IMR-90 (cell line): ENCODE data around the gene IQCE. TPM values are rescaled to one million over a fixed set of nuclear protein-coding genes. Genes with fewer than 3 reads are reported as not detected.

Experiments used
- ATAC-seq: fragments of 200-7000 bp; cut with Tn5 transposase; 2 replicates; pipeline ENCODE4 v1.9.1; 2020; ENCODE audit warnings: low read depth, mild to moderate bottlenecking, moderate library complexity
- BruUV-seq: library from RNA; stranded (reverse); fragments of 400-500 nt; replicated peaks from 2 replicates; lab custom pipeline; 2021; lab: Mats Ljungman, UMichigan
- CTCF ChIA-PET: fragments of 300-600 bp; formaldehyde crosslinking; extraction: SDS; loops from one replicate; lab custom pipeline; 2021; ENCODE audit warnings: antibody characterized with exemption; lab: Yijun Ruan, JAX
- POLR2A ChIA-PET: fragments of 300-600 bp; sonication (Branson Sonifier 250); formaldehyde crosslinking; loops from one replicate; lab custom pipeline; 2022; ENCODE audit warnings: antibody characterized with exemption; ENCODE audit not compliant: unreplicated experiment; lab: Charles Lee
- DNase-seq: peaks from one replicate; pipeline ENCODE4 v3.0.0; 2013
- H2AFZ ChIP-seq: replicated peaks from 2 replicates; pipeline ENCODE3; 2013; ENCODE audit warnings: low read length, mild to moderate bottlenecking; ENCODE audit not compliant: poor library complexity
- H2AK5ac ChIP-seq: 2 replicates; pipeline ENCODE4 v1.6.1; 2013; ENCODE audit warnings: low read depth, low read length, inconsistent platforms
- H2AK9ac ChIP-seq: replicated peaks from 2 replicates; pipeline ENCODE3; 2013; ENCODE audit warnings: mild to moderate bottlenecking, low read depth, low read length, moderate library complexity; ENCODE audit not compliant: poor library complexity
- H2BK120ac ChIP-seq: 2 replicates; pipeline ENCODE4 v1.6.1; 2013; ENCODE audit warnings: low read depth, low read length, inconsistent platforms
- H2BK15ac ChIP-seq: 3 replicates; pipeline ENCODE4 v1.6.1; 2013; ENCODE audit warnings: low read depth, low read length, inconsistent platforms
- H2BK20ac ChIP-seq: 2 replicates; pipeline ENCODE4 v1.6.1; 2013; ENCODE audit warnings: low read depth, mild to moderate bottlenecking, inconsistent platforms, low read length, moderate library complexity
- H2BK5ac ChIP-seq: 2 replicates; pipeline ENCODE4 v1.6.1; 2013; ENCODE audit warnings: mild to moderate bottlenecking, low read depth, low read length, inconsistent platforms; ENCODE audit not compliant: poor library complexity, severe bottlenecking
- H3K14ac ChIP-seq: replicated peaks from 2 replicates; pipeline ENCODE4 v1.6.1; 2013; ENCODE audit warnings: low read depth, low read length, inconsistent platforms
- H3K18ac ChIP-seq: 2 replicates; pipeline ENCODE4 v1.6.1; 2013; ENCODE audit warnings: low read depth, low read length, control low read depth
- H3K23ac ChIP-seq: 2 replicates; pipeline ENCODE4 v1.6.1; 2013; ENCODE audit warnings: low read depth, low read length, inconsistent platforms
- H3K27ac ChIP-seq: 2 replicates; pipeline ENCODE4 v1.5.1; 2013; ENCODE audit warnings: mild to moderate bottlenecking, control low read depth, low read length; ENCODE audit not compliant: insufficient read depth
- H3K27me3 ChIP-seq: 2 replicates; pipeline ENCODE4 v1.6.1; 2013; ENCODE audit warnings: low read length; ENCODE audit not compliant: control insufficient read depth, insufficient read depth
- H3K36me3 ChIP-seq: 2 replicates; pipeline ENCODE4 v1.6.1; 2013; ENCODE audit warnings: low read length, mixed read lengths; ENCODE audit not compliant: control insufficient read depth, insufficient read depth
- H3K4ac ChIP-seq: 2 replicates; pipeline ENCODE4 v1.6.1; 2013; ENCODE audit warnings: low read depth, low read length, inconsistent platforms
- H3K4me1 ChIP-seq: 2 replicates; pipeline ENCODE4 v1.6.1; 2013; ENCODE audit warnings: low read length, mixed read lengths; ENCODE audit not compliant: control insufficient read depth, insufficient read depth
- H3K4me2 ChIP-seq: 2 replicates; pipeline ENCODE4 v1.6.1; 2013; ENCODE audit warnings: low read depth, mild to moderate bottlenecking, control low read depth, low read length, moderate library complexity
- H3K4me3 ChIP-seq: 2 replicates; pipeline ENCODE4 v1.5.1; 2013; ENCODE audit warnings: low read depth, mild to moderate bottlenecking, control low read depth, low read length, moderate library complexity; ENCODE audit not compliant: insufficient read depth
- H3K56ac ChIP-seq: 2 replicates; pipeline ENCODE4 v1.6.1; 2013; ENCODE audit warnings: low read length, inconsistent platforms; ENCODE audit not compliant: insufficient read depth; ENCODE audit errors: extremely low read depth
- H3K79me1 ChIP-seq, 2 experiments: 2 replicates each; pipeline ENCODE4 v1.6.1; 2013; ENCODE audit warnings: low read length in 2 of 2, inconsistent platforms in 1 of 2, low read depth in 1 of 2
- H3K9ac ChIP-seq: 2 replicates; pipeline ENCODE4 v1.6.1; 2013; ENCODE audit warnings: low read depth, low read length, control low read depth
- H3K9me1 ChIP-seq: 2 replicates; pipeline ENCODE4 v1.6.1; 2013; ENCODE audit warnings: low read length, inconsistent platforms; ENCODE audit not compliant: insufficient read depth
- H3K9me3 ChIP-seq: 2 replicates; pipeline ENCODE4 v1.6.1; 2013; ENCODE audit warnings: low read length; ENCODE audit not compliant: control insufficient read depth, insufficient read depth
- H4K20me1 ChIP-seq: 2 replicates; pipeline ENCODE4 v1.6.1; 2013; ENCODE audit warnings: low read length, inconsistent platforms; ENCODE audit not compliant: insufficient read depth
- H4K5ac ChIP-seq: 2 replicates; pipeline ENCODE4 v1.6.1; 2013; ENCODE audit warnings: mild to moderate bottlenecking, low read depth, low read length, control low read depth
- H4K8ac ChIP-seq, 2 experiments: 2 replicates each; pipeline ENCODE4 v1.6.1; 2013; ENCODE audit warnings: low read depth in 2 of 2, low read length in 2 of 2, control low read depth in 1 of 2, inconsistent platforms in 1 of 2
- H4K91ac ChIP-seq: 2 replicates; pipeline ENCODE4 v1.6.1; 2013; ENCODE audit warnings: low read depth, low read length, inconsistent platforms; ENCODE audit not compliant: insufficient read depth
- CEBPB ChIP-seq: IDR thresholded peaks from 2 replicates; pipeline ENCODE4 v1.6.1; 2012; ENCODE audit warnings: low read depth, low read length, improper control_type of control experiment
- CHD1 ChIP-seq: IDR thresholded peaks from 2 replicates; pipeline ENCODE4 v1.6.1; 2012; ENCODE audit warnings: low read depth, low read length, improper control_type of control experiment
- CTCF ChIP-seq: conservative IDR thresholded peaks from 2 replicates; pipeline ENCODE4 v1.5.1; 2012; ENCODE audit warnings: mild to moderate bottlenecking, low read depth, low read length, improper control_type of control experiment
- ELK1 ChIP-seq: fragments of 150-350 bp; IDR thresholded peaks from 2 replicates; pipeline ENCODE4 v1.6.1; 2016; ENCODE audit warnings: low read depth, mild to moderate bottlenecking, low read length, moderate library complexity, borderline replicate concordance
- FOS ChIP-seq: fragments of 150-350 bp; IDR thresholded peaks from 2 replicates; pipeline ENCODE4 v1.6.1; 2016; ENCODE audit warnings: low read depth, low read length
- MAFK ChIP-seq: IDR thresholded peaks from 2 replicates; pipeline ENCODE4 v1.6.1; 2012; ENCODE audit warnings: low read depth, low read length, improper control_type of control experiment
- MAZ ChIP-seq: IDR thresholded peaks from 2 replicates; pipeline ENCODE4 v1.6.1; 2012; ENCODE audit warnings: low read depth, mild to moderate bottlenecking, low read length, improper control_type of control experiment, moderate library complexity, borderline replicate concordance
- MXI1 ChIP-seq: IDR thresholded peaks from 2 replicates; pipeline ENCODE4 v1.6.1; 2012; ENCODE audit warnings: low read depth, mild to moderate bottlenecking, low read length, moderate library complexity, borderline replicate concordance
- NFE2L2 ChIP-seq: fragments of 150-350 bp; IDR thresholded peaks from 2 replicates; pipeline ENCODE4 v1.6.1; 2016; ENCODE audit warnings: low read depth, mild to moderate bottlenecking, low read length
- POLR2A ChIP-seq: IDR thresholded peaks from 2 replicates; pipeline ENCODE4 v1.6.1; 2012; ENCODE audit warnings: mild to moderate bottlenecking, low read depth, low read length
- RCOR1 ChIP-seq: IDR thresholded peaks from 2 replicates; pipeline ENCODE4 v1.6.1; 2012; ENCODE audit warnings: mild to moderate bottlenecking, low read length, improper control_type of control experiment; ENCODE audit not compliant: insufficient replicate concordance
- USF2 ChIP-seq: fragments of 150-350 bp; IDR thresholded peaks from 2 replicates; pipeline ENCODE4 v1.6.1; 2017; ENCODE audit warnings: mild to moderate bottlenecking, antibody characterized with exemption, low read length, low read depth
- WGBS, 2 experiments: methylation state at CpG; one replicate each; pipeline versions ENCODE4 v1.1.5 to v1.1.7; 2013; ENCODE audit warnings: missing lambda C conversion rate in 2 of 2; ENCODE audit not compliant: insufficient read length in 1 of 2; ENCODE audit errors: extremely low coverage in 2 of 2; 5-methylcytosine and 5-hydroxymethylcytosine counted together
- dilution Hi-C: fragments of 300-500 bp; cut with HindIII; formaldehyde crosslinking; loops from one replicate; pipeline ENCODE4 v1.14.3; 2018; ENCODE audit warnings: low sequenced_read_pairs; ENCODE audit not compliant: unreplicated experiment
- in situ Hi-C: fragments of 300-500 bp; cut with MboI; formaldehyde crosslinking; loops from 3 replicates; pipeline ENCODE4 v1.14.3; 2019; ENCODE audit warnings: low sequenced_read_pairs, inconsistent platforms, mixed read lengths
- intact Hi-C: fragments of 100-400 bp; cut with micrococcal nuclease; formaldehyde crosslinking; loops from 2 replicates; pipeline ENCODE4 v1.10.0; 2022
- polyA plus RNA-seq, 3 experiments: library from polyadenylated mRNA; depleted of rRNA; stranded (reverse); fragments of >200 nt; gene quantifications; 2 replicates each; pipeline ENCODE4 v1.2.3, GENCODE V29; 2012; ENCODE audit warnings: low replicate concordance in 1 of 3
- total RNA-seq: library from RNA; depleted of rRNA; stranded (reverse); fragments of >200 nt; gene quantifications from 2 replicates; pipeline ENCODE4 v1.2.3, GENCODE V29; 2012

Gene IQCE
- total and polyA plus RNA-seq, 2 of the 4 experiments (the other 2 are of a cell fraction): 5.0 to 6.3 TPM

GRCh38 chr7:2546776-2547586, 11.8 kb upstream of the IQCE start:
- no peak overlapping the region for H3K27ac ChIP-seq
- no peak overlapping the region for H2BK20ac ChIP-seq
- no peak overlapping the region for H2BK5ac ChIP-seq
- peaks cover 4 to 9% of the 10 kb centered on the region in 2 experiments; a peak in 2 of 4 replicates for H3K79me1 ChIP-seq
- no peak overlapping the region for H2BK120ac ChIP-seq
- POLR2A ChIA-PET: no interaction called here
- H4K20me1 ChIP-seq: no peaks in the 10 kb centered on the region; the same call in none of the 2 replicates
- H2AK9ac ChIP-seq: no peak overlapping the region
- intact Hi-C loops: no loop called here
- H2AK5ac ChIP-seq: no peak overlapping the region
- dilution Hi-C loops: no loop called here
- peaks cover 42% of the 10 kb centered on the region for H3K36me3 ChIP-seq
- H3K4me3 ChIP-seq: no peak overlapping the region
- BruUV-seq: no TSS peak
- no peak overlapping the region for H4K5ac ChIP-seq
- no peaks in the 10 kb centered on the region for H3K4me1 ChIP-seq
- in situ Hi-C loops: no loop called here
- H2AFZ ChIP-seq: no peak overlapping the region
- no peak overlapping the region for H4K91ac ChIP-seq
- H4K8ac ChIP-seq: no peak overlapping the region
- H2BK15ac ChIP-seq: no peak overlapping the region
- no peak overlapping the region for H3K4me2 ChIP-seq
- DNase-seq (no peak), ATAC-seq (no peak)
- CTCF ChIA-PET: no interaction called here
- H3K23ac ChIP-seq: no peak overlapping the region
- no peak overlapping the region for H3K18ac ChIP-seq
- no peaks in the 10 kb centered on the region for H3K27me3 ChIP-seq
- WGBS, 2 experiments: 100% methylated on average over 13 of the region's 31 CpGs; no CpG with 5 or more reads in 1 of the 2 experiments
- no peak overlapping the region for H3K14ac ChIP-seq
- H3K9ac ChIP-seq: no peak overlapping the region
- no peaks in the 10 kb centered on the region for H3K9me3 ChIP-seq
- no peak overlapping the region for H3K4ac ChIP-seq
- H3K56ac ChIP-seq: no peak overlapping the region
- no peak for TF ChIP-seq MAZ
- no peak for TF ChIP-seq ELK1
- no peak for TF ChIP-seq CEBPB
- no peak for TF ChIP-seq CHD1
- TF ChIP-seq NFE2L2: no peak
- no peak for TF ChIP-seq POLR2A
- no peak for TF ChIP-seq USF2
- no peak for TF ChIP-seq FOS
- TF ChIP-seq MXI1: no peak
- TF ChIP-seq RCOR1: no peak
- TF ChIP-seq MAFK: no peak
- no peak for TF ChIP-seq CTCF
- no peaks in the 10 kb centered on the region; the same call in 1 of the 2 replicates for H3K9me1 ChIP-seq
